GM18507 (cell line): ENCODE results near the gene ZNF354C.

Source experiments
- DNase-seq: peaks from one replicate; pipeline ENCODE4 v3.0.0; 2011; ENCODE audit warnings: low read depth; ENCODE audit not compliant: insufficient read length; ENCODE audit errors: extremely low spot score
- FAIRE-seq: peaks from 2 replicates; lab custom pipeline; 2011; peaks lifted over from hg19 to GRCh38; lab: Jason Lieb, UNC

Gene ZNF354C

GRCh38 chr5:179112469-179113142, 52.4 kb downstream of the ZNF354C start:
- no peak for DNase-seq
- FAIRE-seq, result no peak

- DNase-seq (no peak), FAIRE-seq (no peak)
These were observed 53.0 kb downstream of the ZNF354C start for GRCh38 chr5:179113143-179113530.

GRCh38 chr5:179113945-179114641, 53.9 kb downstream of the ZNF354C start:
- DNase-seq (no peak), FAIRE-seq (no peak)

GRCh38 chr5:179114756-179115155, 54.6 kb downstream of the ZNF354C start:
- no peak for DNase-seq
- FAIRE-seq, result no peak

DNA sequence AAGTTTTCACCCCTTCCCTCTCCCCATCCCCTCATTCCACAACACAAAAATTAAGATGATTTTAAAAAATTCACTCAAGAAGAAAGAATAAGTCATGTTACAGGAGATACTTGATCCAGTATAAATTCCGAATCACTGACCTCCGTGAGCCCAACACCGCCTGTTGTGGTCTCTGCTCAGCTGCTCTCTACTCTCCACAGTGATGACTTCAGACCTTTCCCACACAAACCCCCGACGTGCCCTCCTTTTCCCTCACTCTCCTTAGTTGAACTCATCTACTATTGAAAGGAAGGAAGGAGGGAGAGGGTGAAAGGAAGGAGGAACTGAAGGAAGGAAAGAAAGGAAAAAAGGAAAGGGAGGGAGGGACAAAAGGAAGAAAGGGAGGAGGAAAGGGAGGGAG, 55.1 kb downstream of the ZNF354C start:
- FAIRE-seq (no peak), DNase-seq (no peak)

DNA sequence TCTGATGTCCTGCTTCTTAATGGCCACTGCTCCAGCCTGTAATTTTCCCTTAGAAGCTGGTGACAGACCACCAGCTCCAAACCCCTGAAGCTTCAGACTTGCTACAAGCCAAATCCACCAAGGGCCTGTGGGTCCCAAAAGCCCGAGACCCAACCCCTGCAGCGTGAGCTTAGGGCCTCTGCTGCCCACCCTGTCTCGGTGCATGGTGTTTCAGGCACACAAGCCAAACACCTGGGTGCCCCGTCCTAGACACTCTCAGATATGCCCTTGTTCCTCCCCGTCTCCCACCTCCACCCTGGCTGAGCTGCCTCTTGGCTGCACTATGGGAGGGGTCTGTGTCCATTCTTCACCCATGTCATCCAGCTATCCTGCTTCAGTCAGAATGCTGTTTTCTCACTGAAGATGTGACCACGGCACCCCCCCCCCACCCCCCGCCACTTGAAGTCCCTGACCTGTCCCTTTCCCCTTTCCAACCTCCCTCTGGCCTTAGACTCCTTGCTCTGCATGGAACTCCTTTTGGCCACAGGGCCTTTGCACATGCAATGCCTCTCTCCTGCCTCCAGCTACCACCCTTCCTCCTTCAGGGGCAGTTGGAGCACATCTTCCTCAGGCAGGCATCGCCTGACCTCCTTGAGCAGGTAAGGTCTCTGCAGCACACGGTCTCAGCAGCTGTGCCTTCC, 55.8 kb downstream of the ZNF354C start:
- FAIRE-seq (no peak), DNase-seq (no peak)

DNA sequence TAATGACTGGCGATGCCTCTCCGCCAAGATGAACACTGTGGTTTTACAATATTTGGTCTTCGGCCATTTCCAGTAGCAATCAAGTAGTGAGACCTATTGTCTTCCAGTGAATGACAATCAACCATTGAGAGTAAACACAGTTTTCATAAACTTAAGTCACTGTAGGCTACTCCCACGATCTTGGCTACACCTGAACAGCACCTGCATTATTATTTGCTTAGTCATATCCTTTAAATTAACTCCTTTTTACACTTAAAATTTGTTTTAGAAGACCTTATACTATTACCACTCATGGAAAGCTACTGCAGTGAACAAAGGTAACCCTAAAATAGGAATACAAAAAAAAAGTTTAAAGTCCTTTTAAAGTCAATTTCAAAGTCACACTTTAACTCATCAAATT, 58.2 kb downstream of the ZNF354C start:
- no peak for FAIRE-seq
- DNase-seq, result no peak

DNA sequence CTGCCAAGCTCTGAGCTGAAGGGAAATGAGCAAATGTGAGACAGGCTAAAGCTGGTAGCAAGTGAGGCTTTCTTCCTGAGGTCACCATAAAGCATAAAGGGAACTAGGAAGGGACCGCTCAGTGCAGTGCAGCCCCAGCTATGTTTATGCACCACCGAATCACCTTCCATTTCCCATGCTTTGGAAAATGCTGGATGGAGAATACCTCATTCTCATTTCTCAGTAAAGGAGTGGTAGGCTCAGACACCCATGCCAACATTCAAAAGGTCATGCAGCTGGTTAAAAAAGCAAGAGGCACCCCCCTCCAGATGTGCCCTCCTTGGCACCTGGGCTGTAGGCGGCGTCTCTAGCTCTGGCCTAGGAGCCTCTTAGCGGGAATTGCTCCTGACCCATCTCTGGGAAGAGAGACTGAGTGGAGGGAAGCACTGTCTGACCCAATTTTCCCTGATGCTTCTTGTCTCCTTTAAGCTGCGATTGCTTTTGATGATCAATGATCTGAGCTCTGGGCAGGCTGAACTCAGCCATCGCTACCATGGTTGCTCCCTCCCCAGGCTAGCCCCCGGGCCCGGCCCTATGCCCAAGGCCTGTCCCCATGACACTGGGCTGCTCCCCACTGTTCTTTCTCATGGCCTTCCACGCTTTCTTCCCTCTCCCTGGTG, 58.7 kb downstream of the ZNF354C start:
- DNase-seq (no peak), FAIRE-seq (no peak)

DNA sequence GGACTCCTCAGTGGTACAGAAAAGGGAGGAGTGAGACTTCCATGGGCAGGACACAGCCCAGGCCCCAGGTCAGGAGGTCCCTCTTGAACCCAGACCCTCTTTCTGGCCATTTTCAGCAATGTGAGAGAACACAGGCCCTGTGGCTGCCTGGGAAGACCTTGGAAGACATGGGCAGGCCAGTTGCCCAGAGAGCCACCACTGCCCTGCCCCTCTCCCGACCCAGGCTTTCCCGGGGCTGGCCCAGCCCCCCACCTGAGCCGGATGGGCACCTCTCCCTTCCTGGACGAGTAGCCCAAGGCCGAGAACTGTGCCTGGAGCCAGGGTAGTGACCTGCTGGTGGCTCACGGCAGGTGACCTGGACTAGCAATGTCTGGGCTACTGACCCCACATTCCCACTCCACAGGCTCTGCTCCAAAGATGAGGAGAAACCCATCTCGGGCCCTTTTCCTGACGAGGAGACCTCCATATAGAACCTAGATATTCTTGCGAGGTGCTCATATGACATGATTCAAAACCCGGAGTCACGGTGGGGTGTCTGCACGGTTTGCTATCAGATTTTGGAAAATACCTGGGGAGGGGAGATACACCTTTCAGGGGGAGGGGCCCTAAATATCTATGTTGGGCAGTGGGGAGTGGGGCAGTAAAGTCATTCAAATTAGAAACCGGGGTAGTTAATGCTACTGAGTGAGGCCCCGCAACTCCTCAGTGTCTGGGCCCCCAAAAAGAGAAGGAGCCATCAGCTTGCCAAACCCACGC, 59.4 kb downstream of the ZNF354C start:
- FAIRE-seq, result no peak
- no peak for DNase-seq

DNA sequence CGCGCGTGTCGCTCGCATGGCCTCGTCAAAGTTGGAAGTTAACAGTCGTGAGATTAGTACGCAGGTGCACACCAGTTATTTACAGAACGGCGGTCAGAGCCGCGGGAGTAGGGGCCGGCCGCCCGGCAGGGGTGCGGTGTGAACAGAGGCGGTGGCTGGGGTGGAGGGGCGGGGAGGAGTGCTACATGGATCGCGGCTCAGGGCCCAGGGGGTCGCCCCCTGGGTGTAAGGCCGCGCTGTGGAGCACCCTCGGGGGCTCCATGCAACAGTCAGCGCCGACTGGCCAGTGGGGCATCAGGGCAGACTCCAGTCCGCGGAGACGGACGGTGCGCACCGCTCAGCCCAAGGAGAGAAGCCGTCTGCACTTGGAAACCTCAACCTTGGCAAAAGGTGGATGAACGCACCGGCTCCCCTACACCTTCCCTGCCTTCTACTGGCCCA, 60.3 kb downstream of the ZNF354C start:
- DNase-seq, result no peak
- no peak for FAIRE-seq

DNA sequence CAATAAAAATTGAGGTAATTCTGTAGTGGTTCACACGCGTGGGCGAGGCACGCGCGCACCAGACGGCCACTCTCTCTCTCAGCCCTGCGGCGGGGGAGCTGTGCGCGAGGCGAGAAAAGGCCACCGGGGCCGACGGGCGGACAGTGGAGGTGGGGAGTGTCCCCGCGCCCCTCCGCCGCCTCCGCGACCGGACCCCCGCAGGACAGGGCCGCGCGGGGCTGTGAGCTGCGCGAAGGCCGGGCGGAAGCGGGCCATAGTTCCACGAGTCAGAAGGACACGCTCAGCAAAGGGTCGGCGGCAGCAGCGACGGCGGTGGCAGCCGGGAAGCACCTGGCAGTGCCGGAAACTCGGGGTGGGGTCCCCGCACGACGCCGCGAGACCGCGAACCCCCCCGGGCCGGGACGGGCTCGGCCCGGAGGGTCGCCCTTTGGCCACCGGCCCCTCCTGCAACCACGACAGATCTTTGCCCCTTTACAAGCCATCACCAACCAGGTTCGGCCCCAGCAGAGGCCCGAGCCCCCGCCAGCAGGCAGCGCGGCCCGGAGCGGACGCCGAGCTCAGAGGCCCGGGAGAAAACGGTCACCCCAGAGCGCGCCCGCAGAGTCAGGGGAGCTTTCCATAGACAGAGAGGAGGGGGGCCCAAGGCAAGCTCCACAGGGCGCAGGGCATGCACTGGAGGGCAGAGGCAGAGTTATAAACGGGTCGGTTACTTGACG, 60.9 kb downstream of the ZNF354C start:
- DNase-seq, result no peak
- no peak for FAIRE-seq

DNA sequence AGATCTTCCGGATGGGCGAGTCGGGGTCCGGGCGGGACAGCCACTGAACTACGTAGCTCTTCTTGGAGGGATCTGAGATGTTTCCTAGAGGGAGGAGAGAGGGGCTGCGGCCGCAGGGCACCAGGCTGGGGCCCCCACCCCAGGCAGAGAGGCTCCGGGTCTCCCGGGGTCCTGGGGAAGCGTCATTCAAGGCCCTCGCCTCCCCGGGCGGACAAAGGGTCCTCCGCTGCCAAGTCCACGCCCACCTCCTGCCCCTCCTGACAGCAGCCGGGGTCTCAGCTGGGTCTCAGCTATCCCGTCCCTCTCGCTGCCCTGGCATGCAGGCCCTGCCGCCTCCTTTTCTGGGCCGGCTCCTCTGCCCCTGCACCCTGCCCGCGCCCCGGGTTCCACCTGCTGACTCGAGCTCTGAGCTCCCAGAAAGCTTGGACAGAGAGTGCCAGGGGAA, 61.5 kb downstream of the ZNF354C start:
- no peak for DNase-seq
- no peak for FAIRE-seq

DNA sequence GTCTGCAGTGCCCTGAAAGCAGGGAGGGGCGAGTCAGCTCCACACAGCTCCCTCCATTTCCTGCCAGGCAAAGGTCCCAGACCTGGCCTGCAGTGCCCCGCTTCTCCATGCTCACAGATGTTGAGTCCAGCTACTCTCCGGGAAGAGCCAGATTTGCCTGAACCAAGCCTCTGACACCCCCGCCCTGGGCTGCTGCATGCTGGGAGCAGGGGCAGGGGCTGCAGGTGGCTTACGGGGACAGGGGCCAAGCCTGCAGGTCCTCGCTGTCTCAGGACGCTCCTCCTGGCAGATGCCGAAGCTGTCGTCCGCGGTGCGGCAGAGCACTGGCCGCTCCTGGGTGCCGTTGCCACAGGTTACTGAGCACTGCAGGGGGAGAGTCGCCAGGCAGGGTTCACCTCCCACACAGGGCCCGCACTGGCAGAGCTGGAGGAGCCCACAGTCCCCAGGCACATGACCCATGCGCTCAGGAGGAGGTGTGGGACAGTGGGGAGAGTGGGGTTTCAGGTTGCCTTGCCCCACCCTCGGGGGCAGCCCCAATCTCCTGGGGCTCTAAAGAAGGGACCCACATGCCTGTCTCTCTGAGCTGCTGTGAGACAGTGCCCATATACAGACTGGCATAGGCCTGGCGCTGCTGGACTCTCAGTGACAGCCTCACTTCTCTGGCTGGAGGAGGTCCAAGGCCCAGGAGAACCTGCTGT, 62.4 kb downstream of the ZNF354C start:
- DNase-seq, result no peak
- FAIRE-seq, result no peak

- DNase-seq, result no peak
- no peak for FAIRE-seq
These were observed 62.9 kb downstream of the ZNF354C start for GRCh38 chr5:179123109-179123426.

- DNase-seq, result no peak
- no peak for FAIRE-seq
These were observed 63.5 kb downstream of the ZNF354C start for GRCh38 chr5:179123491-179124272.

GRCh38 chr5:179124273-179124852, 64.2 kb downstream of the ZNF354C start:
- DNase-seq (no peak), FAIRE-seq (no peak)
